ENCODE measurements around the gene POU3F1.

Gene POU3F1

GRCh38 chr1:38000529-38001455 is 45.8 kb downstream of the POU3F1 start:
- peak; percentile 64 for DNase-seq

DNA sequence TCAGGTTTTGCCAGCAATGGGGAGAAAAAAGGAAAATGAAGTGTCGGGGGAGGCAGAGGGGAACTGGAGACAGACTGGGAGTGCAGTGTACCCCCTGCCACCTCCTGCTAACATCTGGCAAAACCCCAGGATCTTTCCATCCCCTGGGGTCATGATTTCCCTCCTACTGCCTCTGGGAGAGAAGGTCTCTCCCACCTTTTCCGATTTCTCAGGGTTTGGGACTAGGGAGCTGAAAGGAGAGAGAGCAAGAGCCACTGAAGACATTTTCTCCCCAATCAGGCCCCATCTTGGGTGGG is 46.4 kb downstream of the POU3F1 start:
- no peak for DNase-seq

GRCh38 chr1:37999430-38000232 is 47.0 kb downstream of the POU3F1 start:
- DNase-seq, result peak; percentile 89

- no peak for DNase-seq
Measured at GRCh38 chr1:37998913-37999429, 47.6 kb downstream of the POU3F1 start.

GRCh38 chr1:37998089-37998808 is 48.3 kb downstream of the POU3F1 start:
- no peak for DNase-seq

- DNase-seq, result no peak
Measured at GRCh38 chr1:37997256-37998088, 49.1 kb downstream of the POU3F1 start.

- peak; percentile 63 for DNase-seq
Measured at GRCh38 chr1:37995751-37996345, 50.7 kb downstream of the POU3F1 start.

DNA sequence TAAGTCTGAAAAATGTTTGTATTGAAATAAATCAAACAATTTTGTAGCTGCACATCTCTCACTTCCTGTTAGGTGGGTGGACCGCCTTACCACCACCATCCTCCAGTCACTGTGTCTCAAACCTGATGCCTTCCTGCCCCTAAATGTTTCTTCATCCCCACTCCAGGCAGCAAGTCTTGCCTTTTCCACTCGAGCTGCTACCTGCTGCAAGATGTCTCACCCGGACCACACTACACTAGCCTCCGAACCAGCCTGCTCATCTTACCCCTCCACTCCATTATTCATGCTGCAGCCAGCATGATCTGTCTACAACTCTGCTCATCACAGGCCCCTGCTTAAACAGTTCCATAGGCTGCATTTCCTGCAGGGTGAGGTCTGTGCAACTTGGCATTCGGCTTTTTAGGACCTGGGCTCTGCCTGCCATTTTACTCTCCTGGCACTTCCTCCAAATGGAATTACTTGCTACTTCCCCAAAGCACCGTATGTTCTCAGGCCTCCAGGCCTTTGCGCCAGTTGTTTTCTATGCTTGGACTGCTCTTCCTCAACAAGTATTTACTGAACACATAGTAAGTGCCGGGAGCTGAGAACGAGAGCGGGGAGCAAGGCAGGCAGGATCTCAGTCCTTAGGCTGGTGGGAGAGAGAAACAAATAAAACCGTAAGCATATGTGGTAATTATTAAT is 51.6 kb downstream of the POU3F1 start:
- DNase-seq, result no peak

All from hematopoietic multipotent progenitor cell treated with erythropoietin and hydrocortisone succinate and interleukin-3 and kit ligand, for 4 days (in vitro differentiated cells).